Activated CD4-positive, alpha-beta T cell treated with anti-CD3 and anti-CD28 coated beads, Interleukin-2, amount 50 U/mL, for 24 hours (primary cell): ENCODE measurements around the gene POLD1.
A peak's percentile ranks its signal among the peaks of the same experiment; 100 is the strongest.

Experiments used
- DNase-seq, 2 donors: peaks; one replicate each; pipeline ENCODE4 v3.0.0-alpha.2; 2020; ENCODE audit warnings: low read depth in 1 of 2, low spot score in 1 of 2

POLD1 gene

GRCh38 chr19:50417111-50418081, 33.2 kb downstream of the POLD1 start:
- no peak for DNase-seq

GRCh38 chr19:50418176-50419021, 34.3 kb downstream of the POLD1 start, which contains the start of gene SPIB:
TSS of gene SPIB (plus strand) at chr19:50418938. CDS start at chr19:50418963, 25 bp downstream.
- DNase-seq = no peak

- DNase-seq = no peak
Measured at GRCh38 chr19:50419022-50419579, 35.0 kb downstream of the POLD1 start.

- no peak for DNase-seq
Measured at GRCh38 chr19:50419580-50420035, 35.5 kb downstream of the POLD1 start.

- DNase-seq = no peak
Measured at GRCh38 chr19:50420127-50420526, 36.0 kb downstream of the POLD1 start.

GRCh38 chr19:50420808-50421207, 36.7 kb downstream of the POLD1 start:
- DNase-seq = no peak

GRCh38 chr19:50422397-50423278, 38.5 kb downstream of the POLD1 start:
- DNase-seq = no peak

GRCh38 chr19:50423279-50424113, 39.3 kb downstream of the POLD1 start:
- DNase-seq = no peak

GRCh38 chr19:50425581-50425980, 41.4 kb downstream of the POLD1 start:
- no peak for DNase-seq

- no peak for DNase-seq
Measured at GRCh38 chr19:50427318-50427925, 43.3 kb downstream of the POLD1 start.

- DNase-seq = peak in 1 of 2 donors; percentile 20
Measured at GRCh38 chr19:50427997-50428425, 43.9 kb downstream of the POLD1 start.

- DNase-seq = no peak
Measured at GRCh38 chr19:50428772-50429463, 44.8 kb downstream of the POLD1 start.

GRCh38 chr19:50430888-50431342, 46.8 kb downstream of the POLD1 start:
- DNase-seq = no peak

GRCh38 chr19:50431343-50432220, 47.4 kb downstream of the POLD1 start:
- DNase-seq = peak; percentile 76 to 90

GRCh38 chr19:50432221-50433028, 48.3 kb downstream of the POLD1 start, which contains the start of gene MYBPC2:
TSS of gene MYBPC2 (plus strand) at chr19:50432892. CDS start at chr19:50432954, 62 bp downstream.
- DNase-seq = no peak
